ENCODE measurements around the gene CIAPIN1. TPM values are rescaled to one million over a fixed set of nuclear protein-coding genes. Genes with fewer than 3 reads are reported as not detected.
A peak's percentile ranks its signal among the peaks of the same experiment; 100 is the strongest.
"Not testable (repeated sequence)": the region's sequence is repeated elsewhere in the genome, so short reads cannot be mapped to it uniquely, and the experiment has no call there.

The CIAPIN1 gene
- total RNA-seq, 1 donor = 33.4 TPM

DNA sequence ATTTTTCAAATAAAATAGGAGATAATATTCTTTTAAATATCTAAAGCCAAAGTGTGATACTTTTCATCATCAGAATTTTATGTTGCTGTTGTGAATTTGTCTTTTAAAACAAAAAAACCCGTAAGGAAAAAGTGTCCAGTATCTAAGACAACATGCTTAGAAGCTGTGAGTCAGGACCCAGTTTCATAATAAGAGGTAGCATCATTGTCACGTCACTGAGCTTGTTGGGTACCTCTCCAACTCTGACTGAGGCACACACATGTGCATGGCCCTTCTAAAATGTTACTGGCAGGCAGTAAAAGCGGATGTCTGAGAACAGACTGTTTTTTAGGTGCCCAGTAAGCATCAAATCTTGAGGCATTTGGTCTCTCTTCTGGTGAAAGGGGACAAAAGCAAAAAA, 2.5 kb downstream of the CIAPIN1 start:
- no peak for DNase-seq (ENCODE audit: low read depth in 2 of 3, low spot score in 2 of 3)

- not testable (repeated sequence) for DNase-seq (ENCODE audit: low read depth in 2 of 3, low spot score in 2 of 3)
These were observed 6.6 kb downstream of the CIAPIN1 start for GRCh38 chr16:57440551-57440950.

- DNase-seq (ENCODE audit: low read depth in 2 of 3, low spot score in 2 of 3) = not testable (repeated sequence)
These were observed 7.2 kb downstream of the CIAPIN1 start for GRCh38 chr16:57439947-57440346.

DNA sequence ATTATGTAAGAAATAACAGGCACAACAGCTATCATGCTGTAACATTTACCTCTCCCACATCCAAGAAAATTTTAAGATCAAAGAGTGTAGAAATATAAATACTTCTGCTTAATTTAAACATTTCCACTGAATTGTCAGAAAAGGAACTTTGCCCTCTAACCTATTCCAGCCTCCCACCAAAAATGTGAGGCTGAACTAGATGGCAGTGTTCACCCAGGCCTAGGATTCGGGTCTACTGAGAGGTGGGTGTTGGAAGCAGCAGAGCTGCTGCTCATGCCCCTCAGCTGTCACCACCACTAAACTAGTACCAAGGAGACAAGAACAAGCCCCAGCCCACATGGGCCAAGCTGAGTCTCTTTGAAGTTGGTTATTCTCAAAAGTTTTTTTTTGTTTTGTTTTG, 11.3 kb downstream of the CIAPIN1 start:
- no peak for DNase-seq (ENCODE audit: low read depth in 2 of 3, low spot score in 2 of 3)

DNA sequence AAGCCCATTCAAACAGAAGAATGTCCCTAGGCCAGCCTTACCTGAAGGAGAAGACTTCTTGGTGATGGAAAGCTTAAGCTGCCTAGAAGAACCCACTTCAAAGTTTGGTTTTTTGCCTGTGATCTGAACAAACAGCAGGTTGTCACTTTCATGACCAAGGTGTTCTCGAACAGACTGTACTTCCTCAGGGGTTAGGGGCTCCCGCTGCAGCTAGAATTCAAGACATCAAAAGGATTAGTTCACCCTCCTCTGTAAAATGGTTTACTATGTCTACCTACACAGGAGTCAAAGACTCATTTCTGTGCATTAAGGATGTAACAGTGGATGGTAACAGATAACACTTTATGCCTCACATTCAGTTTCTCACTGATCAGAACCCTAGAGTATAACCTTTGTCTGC, 13.2 kb downstream of the CIAPIN1 start:
- DNase-seq (ENCODE audit: low read depth in 2 of 3, low spot score in 2 of 3) = no peak

GRCh38 chr16:57432989-57433388, 14.2 kb downstream of the CIAPIN1 start:
- no peak for DNase-seq (ENCODE audit: low read depth in 2 of 3, low spot score in 2 of 3)

GRCh38 chr16:57432505-57432904, 14.7 kb downstream of the CIAPIN1 start:
- no peak for DNase-seq (ENCODE audit: low read depth in 2 of 3, low spot score in 2 of 3)

- no peak for DNase-seq (ENCODE audit: low read depth in 2 of 3, low spot score in 2 of 3)
These were observed 16.2 kb downstream of the CIAPIN1 start for GRCh38 chr16:57430955-57431354.

DNA sequence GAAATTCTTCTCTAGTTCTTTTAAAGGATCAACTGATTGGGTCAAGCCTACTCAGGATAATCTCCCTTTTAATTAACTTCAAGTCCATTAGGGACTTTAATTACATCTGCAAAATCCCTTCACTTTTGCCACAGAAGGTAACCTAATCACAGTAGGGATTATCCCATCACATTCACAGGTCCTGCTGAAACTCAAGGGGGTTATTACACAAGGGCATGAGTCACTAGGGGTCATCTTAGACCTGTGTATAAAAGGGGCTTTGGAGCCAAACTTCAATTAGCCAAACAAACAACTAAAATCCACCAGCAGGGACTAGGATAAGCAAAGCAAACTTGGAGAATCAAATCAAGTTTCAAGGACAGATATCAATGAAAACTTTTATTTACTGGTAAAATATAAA, 19.4 kb downstream of the CIAPIN1 start:
- DNase-seq (ENCODE audit: low read depth in 2 of 3, low spot score in 2 of 3) = no peak

DNA sequence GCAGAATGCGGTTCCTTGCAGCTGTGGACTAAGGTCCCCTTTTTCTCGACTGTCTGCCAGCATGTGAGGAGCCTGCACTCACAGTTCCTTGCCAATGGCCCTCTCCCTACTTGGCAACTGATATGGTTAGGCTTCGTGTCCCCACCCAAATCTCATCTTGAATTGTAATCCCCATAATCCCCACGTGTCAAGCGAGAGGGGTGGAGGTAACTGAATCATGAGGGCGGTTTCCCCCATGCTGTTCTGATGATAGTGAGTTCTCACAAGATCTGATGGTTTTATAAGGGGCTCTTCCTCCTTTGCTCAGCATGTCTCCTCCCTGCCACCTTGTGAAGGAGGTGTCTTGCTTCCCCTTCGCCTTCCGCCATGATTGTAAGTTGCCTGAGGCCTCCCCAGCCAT, 19.9 kb downstream of the CIAPIN1 start:
- no peak for DNase-seq (ENCODE audit: low read depth in 2 of 3, low spot score in 2 of 3)

DNA sequence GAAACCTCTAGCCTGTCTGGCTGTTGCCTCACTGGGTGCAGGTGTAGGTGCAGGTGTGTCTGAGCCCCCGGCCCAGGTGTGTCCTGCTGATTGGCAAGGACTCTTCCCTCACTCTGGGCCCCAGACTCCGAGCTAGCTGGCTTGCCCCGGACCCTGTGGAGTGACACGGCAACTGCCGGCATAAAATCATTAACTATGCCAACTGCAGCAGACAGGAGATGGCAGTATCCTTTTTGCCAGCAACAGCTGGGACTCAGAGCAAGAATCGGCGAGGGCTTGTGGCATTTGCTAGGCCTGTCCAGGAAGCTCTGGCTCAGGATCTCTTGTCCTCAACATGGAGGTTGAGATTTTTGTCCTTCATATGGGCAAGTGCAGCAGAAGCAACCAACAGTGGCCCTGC, 20.8 kb downstream of the CIAPIN1 start:
- no peak for DNase-seq (ENCODE audit: low read depth in 2 of 3, low spot score in 2 of 3)

DNA sequence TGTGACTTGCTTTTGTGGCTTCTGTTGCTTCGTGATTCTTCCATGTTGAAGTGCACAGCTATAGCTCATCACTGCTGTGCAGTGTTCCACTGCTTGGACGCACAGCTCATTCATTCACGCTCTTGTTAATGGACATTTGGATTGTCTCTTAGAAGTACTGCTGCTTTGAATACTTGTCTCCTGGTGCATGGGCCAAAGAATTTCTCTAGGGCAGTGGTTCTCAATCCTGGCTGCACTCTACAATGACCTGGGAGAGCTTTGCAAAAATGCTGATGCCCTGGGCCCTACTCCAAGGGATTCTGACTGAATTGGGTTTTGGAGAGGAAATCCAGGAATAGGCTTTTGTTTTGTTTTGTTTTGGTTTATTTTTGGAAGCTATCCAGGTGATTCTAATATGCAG, 22.6 kb downstream of the CIAPIN1 start:
- no peak for DNase-seq (ENCODE audit: low read depth in 2 of 3, low spot score in 2 of 3)

GRCh38 chr16:57423152-57423551, 24.0 kb downstream of the CIAPIN1 start:
- no peak for DNase-seq (ENCODE audit: low read depth in 2 of 3, low spot score in 2 of 3)

GRCh38 chr16:57422026-57422944, 24.9 kb downstream of the CIAPIN1 start:
- DNase-seq (ENCODE audit: low read depth in 2 of 3, low spot score in 2 of 3) = peak in 1 of 3 donors; percentile 27

DNA sequence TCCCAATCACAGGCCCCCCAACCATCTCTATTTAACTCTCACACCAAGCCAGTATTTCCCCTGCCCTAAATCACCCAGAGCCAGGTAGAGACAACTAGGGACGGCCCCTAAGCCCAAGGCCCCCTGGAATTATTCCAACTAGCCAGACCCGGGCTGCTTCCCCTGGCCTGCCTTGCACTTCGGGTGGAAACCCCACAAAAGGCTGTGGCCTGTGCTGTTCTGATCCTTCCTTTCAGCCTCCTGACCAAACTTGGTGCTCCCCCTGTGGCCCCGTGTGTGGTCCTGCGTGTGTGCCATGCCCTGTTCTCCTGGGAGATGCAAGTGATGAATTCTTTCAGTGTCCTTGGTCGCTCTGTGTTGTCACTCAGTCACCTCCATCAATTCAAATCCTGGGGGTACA, 27.7 kb downstream of the CIAPIN1 start:
- DNase-seq (ENCODE audit: low read depth in 2 of 3, low spot score in 2 of 3) = no peak

DNA sequence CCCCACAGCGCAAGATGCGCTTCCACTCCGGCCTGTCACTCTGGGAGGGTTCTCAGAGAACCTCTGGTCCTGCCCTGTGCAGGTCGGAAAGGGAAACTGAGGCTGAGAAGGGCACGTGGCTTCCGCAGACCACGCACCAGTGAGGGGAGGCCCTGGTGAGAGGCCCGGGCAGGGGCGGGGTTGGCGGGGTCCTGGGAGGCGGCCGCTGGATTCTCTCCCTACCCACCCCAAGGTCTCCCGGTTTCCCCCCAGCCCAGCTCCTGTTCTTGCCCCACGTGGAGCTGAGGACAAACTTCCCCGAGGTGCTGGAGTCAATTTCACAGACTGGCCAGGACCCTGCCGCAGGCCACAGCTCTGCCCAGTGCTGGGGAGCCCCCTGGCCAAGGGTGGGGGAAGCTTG, 31.1 kb downstream of the CIAPIN1 start:
- DNase-seq (ENCODE audit: low read depth in 2 of 3, low spot score in 2 of 3) = no peak

- DNase-seq (ENCODE audit: low read depth in 2 of 3, low spot score in 2 of 3) = no peak
These were observed 33.5 kb downstream of the CIAPIN1 start for GRCh38 chr16:57413733-57414132.

DNA sequence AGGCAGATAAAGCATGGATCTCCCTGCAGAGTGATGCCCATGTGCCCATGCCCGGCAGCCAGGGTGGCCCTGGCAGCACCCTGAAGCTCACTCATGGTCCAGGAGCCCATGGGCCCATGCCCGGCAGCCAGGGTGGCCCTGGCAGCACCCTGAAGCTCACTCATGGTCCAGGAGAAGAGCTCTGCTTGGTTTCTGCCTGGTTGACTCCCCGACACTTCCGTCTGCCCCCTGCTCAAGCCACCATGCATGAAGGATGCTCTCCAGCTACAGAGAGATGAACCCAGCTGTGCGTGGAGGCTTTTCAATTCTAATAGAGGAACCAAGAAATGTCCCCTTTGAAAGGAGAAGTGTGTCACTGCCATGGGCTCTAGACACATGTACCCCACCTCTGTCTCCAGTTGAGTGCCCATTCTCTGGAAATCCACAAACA, 33.9 kb downstream of the CIAPIN1 start:
- DNase-seq (ENCODE audit: low read depth in 2 of 3, low spot score in 2 of 3) = no peak

- no peak for DNase-seq (ENCODE audit: low read depth in 2 of 3, low spot score in 2 of 3)
These were observed 34.6 kb downstream of the CIAPIN1 start for GRCh38 chr16:57412584-57412983.

DNA sequence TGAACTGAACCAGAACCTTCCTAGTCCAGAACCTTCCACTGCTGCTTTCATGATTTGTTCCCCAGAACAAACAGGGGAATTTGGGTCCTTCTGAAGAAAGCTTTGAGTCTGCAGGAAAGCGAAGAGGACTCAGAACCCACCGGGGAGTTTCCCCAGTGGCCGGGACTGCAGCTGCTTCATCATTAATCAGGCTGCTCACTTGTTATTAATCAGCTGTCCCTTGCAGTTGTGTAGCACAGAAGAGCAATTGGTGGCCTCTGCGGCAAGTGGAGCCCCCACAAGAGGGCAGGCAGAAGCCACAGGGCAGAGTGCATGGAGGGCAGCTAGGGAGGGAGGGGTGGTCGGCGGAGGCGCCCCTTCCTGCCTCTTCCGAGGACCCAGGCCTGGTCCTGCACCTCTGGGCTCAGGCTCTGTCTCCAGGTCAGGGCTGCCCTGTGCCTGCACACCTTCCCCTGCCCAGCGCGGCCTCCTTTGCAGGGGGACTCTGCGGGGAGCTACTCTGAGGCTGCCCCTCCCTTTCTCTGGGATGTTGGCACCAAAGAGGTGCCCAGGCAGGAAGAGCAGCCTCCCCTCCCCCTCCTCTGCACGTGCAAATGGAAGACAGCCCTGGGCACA, 35.7 kb downstream of the CIAPIN1 start:
- no peak for DNase-seq (ENCODE audit: low read depth in 2 of 3, low spot score in 2 of 3)

GRCh38 chr16:57409870-57410587, 37.2 kb downstream of the CIAPIN1 start:
- DNase-seq (ENCODE audit: low read depth in 2 of 3, low spot score in 2 of 3) = no peak
